Fibroblast of the aortic adventitia (primary cell): ENCODE measurements around the gene LMLN. TPM values are rescaled to one million over a fixed set of nuclear protein-coding genes. Genes with fewer than 3 reads are reported as not detected.

Experiments used
- DNase-seq: peaks from one replicate; pipeline ENCODE4 v3.0.0-alpha.2; 2010; ENCODE audit warnings: low read depth
- H3K4me3 ChIP-seq: 2 replicates; pipeline ENCODE4 v1.5.1; 2011; ENCODE audit warnings: low read depth, mild to moderate bottlenecking, control low read depth, low read length, moderate library complexity
- total RNA-seq: library from RNA; depleted of rRNA; stranded (reverse); fragments of >200 nt; gene quantifications from 2 replicates; pipeline ENCODE4 v1.2.3, GENCODE V29; 2012; ENCODE audit warnings: low replicate concordance
- TF ChIP-seq, protein P1 (sequence below): IDR thresholded peaks from 2 replicates; pipeline ENCODE4 v1.5.1; 2011; ENCODE audit warnings: mild to moderate bottlenecking, low read length, control low read depth, inconsistent platforms; ENCODE audit not compliant: insufficient read depth

LMLN gene
- total RNA-seq, 1 donor: 9.2 TPM

DNA sequence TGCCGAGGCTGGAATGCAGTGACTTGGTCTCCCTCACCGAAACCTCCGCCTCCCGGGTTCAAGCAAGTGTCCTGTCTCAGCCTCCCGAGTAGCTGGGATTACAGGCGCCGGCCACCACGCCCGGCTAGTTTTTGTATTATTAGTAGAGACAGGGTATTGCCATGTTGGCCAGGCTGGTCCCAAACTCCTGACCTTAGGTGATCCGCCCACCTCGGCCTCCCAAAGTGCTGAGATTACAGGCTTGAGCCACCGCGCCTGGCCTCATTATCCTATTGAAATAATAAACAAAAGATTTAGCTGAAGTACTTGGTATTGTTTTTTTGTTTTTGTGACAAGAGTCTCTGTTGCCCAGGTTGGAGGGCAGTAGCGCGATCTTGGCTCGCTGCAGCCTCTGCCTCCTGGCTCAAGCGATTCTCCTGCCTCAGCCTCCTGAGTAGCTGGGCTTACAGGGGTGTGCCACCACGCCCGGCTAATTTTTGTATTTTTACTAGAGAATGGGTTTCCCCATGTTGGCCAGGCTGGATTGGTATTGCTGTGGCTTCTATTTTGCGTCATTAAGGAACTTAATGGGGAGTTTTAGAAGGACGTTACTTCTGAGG is 8.5 kb upstream of the LMLN start:
- peak overlapping the region; percentile 87 for H3K4me3 ChIP-seq
- no peak for DNase-seq
- TF ChIP-seq, protein P1, sequence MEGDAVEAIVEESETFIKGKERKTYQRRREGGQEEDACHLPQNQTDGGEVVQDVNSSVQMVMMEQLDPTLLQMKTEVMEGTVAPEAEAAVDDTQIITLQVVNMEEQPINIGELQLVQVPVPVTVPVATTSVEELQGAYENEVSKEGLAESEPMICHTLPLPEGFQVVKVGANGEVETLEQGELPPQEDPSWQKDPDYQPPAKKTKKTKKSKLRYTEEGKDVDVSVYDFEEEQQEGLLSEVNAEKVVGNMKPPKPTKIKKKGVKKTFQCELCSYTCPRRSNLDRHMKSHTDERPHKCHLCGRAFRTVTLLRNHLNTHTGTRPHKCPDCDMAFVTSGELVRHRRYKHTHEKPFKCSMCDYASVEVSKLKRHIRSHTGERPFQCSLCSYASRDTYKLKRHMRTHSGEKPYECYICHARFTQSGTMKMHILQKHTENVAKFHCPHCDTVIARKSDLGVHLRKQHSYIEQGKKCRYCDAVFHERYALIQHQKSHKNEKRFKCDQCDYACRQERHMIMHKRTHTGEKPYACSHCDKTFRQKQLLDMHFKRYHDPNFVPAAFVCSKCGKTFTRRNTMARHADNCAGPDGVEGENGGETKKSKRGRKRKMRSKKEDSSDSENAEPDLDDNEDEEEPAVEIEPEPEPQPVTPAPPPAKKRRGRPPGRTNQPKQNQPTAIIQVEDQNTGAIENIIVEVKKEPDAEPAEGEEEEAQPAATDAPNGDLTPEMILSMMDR: no peak

DNA sequence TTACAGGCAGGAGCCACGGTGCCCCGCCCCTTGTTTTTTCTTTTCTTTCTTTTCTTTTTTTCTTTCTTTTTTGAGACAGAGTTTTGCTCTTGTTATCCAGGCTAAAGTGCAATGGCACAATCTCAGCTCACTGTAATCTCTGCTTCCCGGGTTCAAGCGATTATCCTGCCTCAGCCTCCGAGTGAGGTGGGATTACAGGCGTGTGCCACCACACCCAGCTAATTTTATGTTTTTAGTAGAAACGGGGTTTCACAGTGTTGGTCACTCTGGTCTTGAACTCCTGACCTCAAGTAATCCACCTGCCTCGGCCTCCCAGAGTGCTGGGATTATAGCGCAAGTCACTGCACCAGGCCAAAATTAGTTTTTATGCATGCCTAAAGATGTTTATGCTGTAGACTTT is 7.6 kb upstream of the LMLN start:
- DNase-seq: no peak
- TF ChIP-seq, protein P1: no peak
- peak overlapping the region; percentile 9 for H3K4me3 ChIP-seq

DNA sequence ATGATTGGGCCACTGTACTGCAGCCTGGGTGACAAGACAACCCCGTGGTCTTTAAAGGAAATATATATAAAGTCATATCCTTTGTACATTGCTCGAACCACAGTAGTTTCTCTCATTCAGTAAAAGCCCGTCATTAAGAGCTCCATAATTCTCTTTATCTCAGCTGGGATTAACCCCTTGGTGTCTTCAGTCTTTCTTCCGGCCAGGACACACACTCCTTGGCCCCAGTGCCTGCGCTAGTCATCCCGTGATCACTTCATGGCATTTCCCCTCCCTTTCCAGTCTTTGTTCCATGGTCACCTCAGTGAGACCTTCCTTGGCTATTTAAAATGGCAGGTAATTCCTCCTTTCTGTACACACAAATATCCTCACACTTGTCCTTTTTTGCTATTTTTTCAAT is 6.7 kb upstream of the LMLN start:
- no peak for DNase-seq
- H3K4me3 ChIP-seq: no peak overlapping the region
- TF ChIP-seq, protein P1: no peak

DNA sequence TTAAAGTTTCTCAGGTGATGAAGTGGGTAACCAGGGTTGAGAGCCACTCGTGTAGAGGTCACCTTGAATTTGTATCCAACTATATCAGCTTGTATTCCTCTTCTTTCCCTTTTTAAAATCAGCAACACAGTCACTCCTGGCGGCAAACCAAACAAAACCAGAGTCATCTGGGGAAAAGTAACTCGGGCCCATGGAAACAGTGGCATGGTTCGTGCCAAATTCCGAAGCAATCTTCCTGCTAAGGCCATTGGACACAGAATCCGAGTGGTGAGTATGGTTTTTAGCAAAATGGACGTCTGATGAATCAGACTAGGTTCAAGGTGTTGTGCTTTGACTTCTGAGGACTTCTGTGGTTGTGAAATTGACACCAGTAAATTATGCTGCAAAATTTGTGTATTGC is 6.1 kb upstream of the LMLN start:
- TF ChIP-seq, protein P1: no peak
- H3K4me3 ChIP-seq: no peak overlapping the region
- DNase-seq: peak; percentile 81

DNA sequence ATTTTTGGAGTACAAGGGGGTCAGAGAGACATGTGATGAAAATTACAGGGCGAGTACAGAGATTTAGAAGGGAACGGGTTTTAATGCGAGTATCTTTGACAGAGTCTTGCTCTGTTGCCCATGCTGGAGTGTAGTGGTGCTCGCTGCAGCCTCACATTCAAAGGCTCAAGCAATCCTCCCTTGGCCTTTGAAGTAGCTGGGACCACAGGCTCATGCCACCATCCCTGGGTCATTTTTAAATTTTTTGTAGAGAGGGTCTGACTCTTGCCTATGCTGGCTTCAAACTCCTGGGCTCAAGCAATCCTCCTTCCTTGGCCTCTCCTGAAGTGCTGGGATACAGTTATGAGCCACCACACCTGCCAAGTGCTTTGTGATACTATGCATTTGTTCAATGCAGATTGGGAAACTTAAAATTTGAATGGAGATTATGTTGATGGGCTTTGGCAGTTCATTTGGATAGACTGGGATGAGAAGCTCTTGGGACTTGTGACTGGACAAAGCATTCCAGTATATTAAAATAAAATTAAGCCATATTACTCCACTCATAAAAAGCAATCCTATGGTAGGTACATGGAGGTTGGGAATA is 4.0 kb upstream of the LMLN start:
- TF ChIP-seq, protein P1: no peak
- DNase-seq: no peak
- H3K4me3 ChIP-seq: no peak overlapping the region

DNA sequence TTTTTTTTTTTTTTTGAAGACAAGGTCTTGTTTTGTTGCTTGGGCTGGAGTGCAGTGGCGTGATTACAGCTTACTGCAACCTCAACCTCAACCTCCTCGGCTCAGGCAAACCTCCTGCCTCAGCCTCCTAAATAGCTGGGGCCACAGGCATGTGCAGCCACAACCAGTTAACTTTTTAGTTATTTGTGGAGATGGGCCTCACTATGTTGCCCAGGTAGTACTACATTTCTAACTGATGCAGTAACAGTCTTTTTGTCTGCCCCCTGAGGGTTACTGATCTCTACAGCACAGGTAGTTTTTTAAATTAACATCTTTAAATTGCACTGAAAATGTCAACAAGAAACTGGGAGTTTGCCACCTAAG is 3.4 kb upstream of the LMLN start:
- no peak overlapping the region for H3K4me3 ChIP-seq
- DNase-seq: no peak
- TF ChIP-seq, protein P1: no peak

DNA sequence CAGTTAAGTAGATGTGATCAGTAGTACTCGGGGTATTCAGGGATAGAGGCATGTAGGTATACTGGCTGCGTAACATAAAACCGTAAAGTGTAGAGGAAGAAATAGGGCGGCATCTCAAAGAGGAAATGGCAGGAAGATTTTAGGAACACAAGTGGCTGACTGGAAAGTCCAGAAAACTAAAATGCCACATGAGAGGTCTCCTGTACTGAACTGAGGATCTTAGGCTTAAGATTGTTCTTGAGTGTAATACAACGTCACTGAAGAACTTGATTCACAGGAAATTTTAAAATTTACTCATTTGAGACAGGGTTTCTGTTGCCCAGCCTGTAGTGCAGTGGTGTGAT is 2.3 kb upstream of the LMLN start:
- no peak overlapping the region for H3K4me3 ChIP-seq

More for the DNA sequence above, 2.3 kb upstream of the LMLN start:
- DNase-seq: no peak
- TF ChIP-seq, protein P1: no peak
